HEK293 (cell line): ENCODE measurements around the gene HDLBP.

Experiments used
- CTCF ChIA-PET: fragments of 350-600 bp; formaldehyde crosslinking; extraction: SDS; loops from one replicate; lab custom pipeline; 2021; ENCODE audit warnings: antibody characterized with exemption; lab: Yijun Ruan, JAX
- POLR2A ChIA-PET: fragments of 300-600 bp; formaldehyde crosslinking; extraction: SDS; loops from one replicate; lab custom pipeline; 2020; ENCODE audit warnings: antibody characterized with exemption, inconsistent platforms; lab: Yijun Ruan, JAX
- H3K27ac ChIP-seq: fragments of 200-500 bp; sonication (Bioruptor generic); 2 replicates; pipeline ENCODE4 v1.5.1; 2014; ENCODE audit warnings: low read depth, low read length, control low read depth, inconsistent platforms; ENCODE audit errors: extremely low read depth
- H3K36me3 ChIP-seq, 2 experiments: fragments of 200-500 bp in 1 of 2; sonication (Bioruptor generic) in 1 of 2; 1 replicate in 1 of 2; 2 replicates in 1 of 2; pipeline ENCODE4 v1.5.1; 2014 to 2017; ENCODE audit warnings: inconsistent platforms in 2 of 2, low read length in 2 of 2; ENCODE audit not compliant: control insufficient read depth in 2 of 2, insufficient read depth in 1 of 2
- H3K4me1 ChIP-seq: fragments of 200-500 bp; sonication (Bioruptor generic); 2 replicates; pipeline ENCODE4 v1.5.1; 2014; ENCODE audit warnings: mild to moderate bottlenecking, low read length, inconsistent platforms; ENCODE audit not compliant: control insufficient read depth, insufficient read depth
- H3K4me3 ChIP-seq: 2 replicates; pipeline ENCODE4 v1.5.1; 2011; ENCODE audit warnings: low read depth, mild to moderate bottlenecking, control low read depth, low read length, moderate library complexity
- H3K9me3 ChIP-seq: fragments of 200-500 bp; sonication (Bioruptor generic); 2 replicates; pipeline ENCODE4 v1.5.1; 2014; ENCODE audit warnings: low read depth, low read length, inconsistent platforms; ENCODE audit not compliant: control insufficient read depth, insufficient read depth
- AEBP2 ChIP-seq: fragments of 450-650 bp; formaldehyde crosslinking; IDR thresholded peaks from 2 replicates; pipeline ENCODE4 v1.5.1; 2016; ENCODE audit warnings: missing biosample characterization, missing genetic modification characterization, borderline replicate concordance
- HOXA7 ChIP-seq: sonication (generic); formaldehyde crosslinking; IDR thresholded peaks from 2 replicates; pipeline ENCODE4 v1.8.1; 2022; ENCODE audit warnings: missing genetic modification reagents, borderline replicate concordance
- KLF8 ChIP-seq: fragments of 450-650 bp; formaldehyde crosslinking; IDR thresholded peaks from 2 replicates; pipeline ENCODE4 v1.5.1; 2016; ENCODE audit warnings: missing biosample characterization, missing genetic modification characterization
- PRDM1 ChIP-seq: fragments of 450-650 bp; formaldehyde crosslinking; IDR thresholded peaks from 2 replicates; pipeline ENCODE4; 2016; ENCODE audit warnings: missing biosample characterization, missing genetic modification characterization
- SALL2 ChIP-seq: fragments of 450-650 bp; formaldehyde crosslinking; IDR thresholded peaks from 2 replicates; pipeline ENCODE4 v1.5.0; 2017; ENCODE audit warnings: missing biosample characterization, mild to moderate bottlenecking, missing genetic modification characterization, borderline replicate concordance
- TSHZ1 ChIP-seq: fragments of 450-650 bp; formaldehyde crosslinking; IDR thresholded peaks from 2 replicates; pipeline ENCODE4 v1.5.1; 2016; ENCODE audit warnings: missing biosample characterization, missing genetic modification characterization, borderline replicate concordance
- WT1 ChIP-seq: fragments of 450-650 bp; formaldehyde crosslinking; IDR thresholded peaks from 2 replicates; pipeline ENCODE4 v1.5.1; 2016; ENCODE audit warnings: missing biosample characterization, missing genetic modification characterization
- ZNF214 ChIP-seq: fragments of 450-650 bp; formaldehyde crosslinking; IDR thresholded peaks from 2 replicates; pipeline ENCODE4 v1.5.1; 2017; ENCODE audit warnings: missing biosample characterization, mild to moderate bottlenecking, missing genetic modification characterization, borderline replicate concordance
- ZNF239 ChIP-seq: fragments of 450-650 bp; formaldehyde crosslinking; IDR thresholded peaks from 2 replicates; pipeline ENCODE4 v1.5.1; 2016; ENCODE audit warnings: missing biosample characterization, missing genetic modification characterization
- ZNF26 ChIP-seq: fragments of 450-650 bp; formaldehyde crosslinking; IDR thresholded peaks from 2 replicates; pipeline ENCODE4 v1.5.1; 2016; ENCODE audit warnings: missing biosample characterization, missing genetic modification characterization
- ZNF521 ChIP-seq: fragments of 450-650 bp; formaldehyde crosslinking; IDR thresholded peaks from 2 replicates; pipeline ENCODE4 v1.5.1; 2017; ENCODE audit warnings: missing biosample characterization, mild to moderate bottlenecking, missing genetic modification characterization
- ZNF571 ChIP-seq: fragments of 450-650 bp; formaldehyde crosslinking; IDR thresholded peaks from 2 replicates; pipeline ENCODE4 v1.5.0; 2017; ENCODE audit warnings: missing biosample characterization, missing genetic modification characterization
- ZNF621 ChIP-seq: fragments of 450-650 bp; formaldehyde crosslinking; IDR thresholded peaks from 2 replicates; pipeline ENCODE4 v1.5.1; 2017; ENCODE audit warnings: missing biosample characterization, missing genetic modification characterization
- ZNF623 ChIP-seq: fragments of 450-650 bp; formaldehyde crosslinking; IDR thresholded peaks from 2 replicates; pipeline ENCODE4 v1.5.1; 2016; ENCODE audit warnings: missing biosample characterization, missing genetic modification characterization
- ZNF624 ChIP-seq: fragments of 450-650 bp; formaldehyde crosslinking; IDR thresholded peaks from 2 replicates; pipeline ENCODE4 v1.5.1; 2017; ENCODE audit warnings: missing biosample characterization, missing genetic modification characterization
- ZNF664 ChIP-seq: fragments of 450-650 bp; formaldehyde crosslinking; IDR thresholded peaks from 2 replicates; pipeline ENCODE4 v1.5.1; 2016; ENCODE audit warnings: missing biosample characterization, missing genetic modification characterization
- ZNF692 ChIP-seq: fragments of 450-650 bp; formaldehyde crosslinking; IDR thresholded peaks from 2 replicates; pipeline ENCODE4 v1.5.1; 2016; ENCODE audit warnings: missing biosample characterization, missing genetic modification characterization
- ZNF791 ChIP-seq: fragments of 450-650 bp; formaldehyde crosslinking; IDR thresholded peaks from 2 replicates; pipeline ENCODE4 v1.5.1; 2016; ENCODE audit warnings: missing biosample characterization, missing genetic modification characterization

Gene HDLBP

GRCh38 chr2:241265506-241265905, 50.0 kb downstream of the HDLBP start:
- Histone ChIP-seq H3K4me3 (no peak overlapping the region), H3K4me1 (peaks cover 3% of the 10 kb centered on the region; the same call in 1 of the 2 replicates), H3K9me3 (no peaks in the 10 kb centered on the region), H3K27ac (no peak overlapping the region), H3K36me3 (peaks cover 54 to 96% of the 10 kb centered on the region in 2 experiments)
- no peak for TF ChIP-seq AEBP2 (tag by site-specific recombination)
- no peak for TF ChIP-seq ZNF26 (tag by site-specific recombination)
- no peak for TF ChIP-seq ZNF692 (tag by site-specific recombination)
- TF ChIP-seq ZNF214 (tag by site-specific recombination), result no peak
- TF ChIP-seq ZNF623 (tag by site-specific recombination), result no peak
- TF ChIP-seq KLF8 (tag by site-specific recombination), result no peak
- no peak for TF ChIP-seq ZNF624 (tag by site-specific recombination)
- no peak for TF ChIP-seq ZNF521 (tag by site-specific recombination)
- no peak for TF ChIP-seq ZNF791 (tag by site-specific recombination)
- no peak for TF ChIP-seq WT1
- TF ChIP-seq ZNF621, result no peak
- no peak for TF ChIP-seq ZNF239 (tag by site-specific recombination)
- no peak for TF ChIP-seq ZNF664 (tag by site-specific recombination)
- no peak for TF ChIP-seq TSHZ1 (tag by site-specific recombination)
- no peak for TF ChIP-seq HOXA7 (CRISPR knock-in tag)
- TF ChIP-seq SALL2 (tag by site-specific recombination), result no peak
- TF ChIP-seq ZNF571 (tag by site-specific recombination), result no peak
- CTCF ChIA-PET, result no interaction called here
- POLR2A ChIA-PET, result no interaction called here

- peaks cover 74 to 98% of the 10 kb centered on the region in 2 experiments for H3K36me3 ChIP-seq
- POLR2A ChIA-PET, result no interaction called here
- TF ChIP-seq PRDM1 (tag by site-specific recombination) (0 out of 2 replicates have a peak, but pooled peaks have one; percentile 23), KLF8 (tag by site-specific recombination) (no peak)
- H3K27ac ChIP-seq, result no peak overlapping the region
- CTCF ChIA-PET, result interaction anchor here (0.6 kb wide), 1 partner anchor 471 kb away, joined by 4 read pairs; no protein-coding TSS in a partner anchor
- no peaks in the 10 kb centered on the region for H3K4me1 ChIP-seq
- H3K9me3 ChIP-seq, result no peaks in the 10 kb centered on the region
- no peak overlapping the region for H3K4me3 ChIP-seq
Measured at GRCh38 chr2:241263061-241263460, 52.4 kb downstream of the HDLBP start.
